Activated CD4-positive, alpha-beta T cell treated with anti-CD3 and anti-CD28 coated beads for 1 hour (primary cell): ENCODE results near the gene TBXAS1.
"Not testable (repeated sequence)": the region's sequence is repeated elsewhere in the genome, so short reads cannot be mapped to it uniquely, and the experiment has no call there.

ENCODE experiments used
- DNase-seq: peaks from one replicate; pipeline ENCODE4 v3.0.0-alpha.2; 2020

TBXAS1 gene

DNA sequence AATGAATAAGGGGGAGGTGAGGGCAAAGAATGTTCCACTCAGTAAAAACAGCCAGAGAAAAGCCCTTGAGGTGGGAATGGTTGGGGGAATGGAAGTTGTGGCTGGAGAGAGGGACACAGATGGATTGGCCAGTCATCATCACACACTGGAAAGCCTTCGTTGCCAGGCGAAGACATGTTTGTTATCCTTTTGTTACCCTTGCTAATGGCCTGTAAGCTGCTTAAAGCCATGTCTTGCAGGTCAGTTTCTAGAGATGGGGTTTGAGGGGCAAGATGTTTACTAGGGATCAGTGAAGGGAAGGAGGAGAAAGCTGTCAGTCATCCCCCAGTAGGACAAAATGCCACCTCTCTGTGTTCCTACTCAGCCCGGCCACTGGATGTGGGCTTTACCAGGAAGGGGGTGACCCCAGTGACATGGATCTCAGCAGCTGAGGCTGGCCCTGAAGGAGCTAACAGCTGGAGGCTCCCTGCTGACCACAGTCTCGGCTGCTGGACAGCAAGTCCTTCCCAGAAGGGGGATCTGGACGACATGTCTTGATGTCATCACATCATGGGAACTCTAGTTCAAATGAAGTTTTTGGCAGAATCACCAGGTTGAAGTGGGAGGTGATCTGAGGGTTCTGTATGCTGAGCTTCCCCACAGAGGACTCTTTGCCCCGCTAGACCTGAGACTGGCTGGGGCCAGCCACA, 66.2 kb downstream of the TBXAS1 start:
- DNase-seq: no peak

GRCh38 chr7:139896288-139896687, 67.2 kb downstream of the TBXAS1 start:
- DNase-seq: no peak

GRCh38 chr7:139896831-139897230, 67.8 kb downstream of the TBXAS1 start:
- no peak for DNase-seq

- no peak for DNase-seq
Measured at GRCh38 chr7:139897422-139898090, 68.5 kb downstream of the TBXAS1 start.

- DNase-seq: no peak
Measured at GRCh38 chr7:139898483-139898882, 69.4 kb downstream of the TBXAS1 start.

DNA sequence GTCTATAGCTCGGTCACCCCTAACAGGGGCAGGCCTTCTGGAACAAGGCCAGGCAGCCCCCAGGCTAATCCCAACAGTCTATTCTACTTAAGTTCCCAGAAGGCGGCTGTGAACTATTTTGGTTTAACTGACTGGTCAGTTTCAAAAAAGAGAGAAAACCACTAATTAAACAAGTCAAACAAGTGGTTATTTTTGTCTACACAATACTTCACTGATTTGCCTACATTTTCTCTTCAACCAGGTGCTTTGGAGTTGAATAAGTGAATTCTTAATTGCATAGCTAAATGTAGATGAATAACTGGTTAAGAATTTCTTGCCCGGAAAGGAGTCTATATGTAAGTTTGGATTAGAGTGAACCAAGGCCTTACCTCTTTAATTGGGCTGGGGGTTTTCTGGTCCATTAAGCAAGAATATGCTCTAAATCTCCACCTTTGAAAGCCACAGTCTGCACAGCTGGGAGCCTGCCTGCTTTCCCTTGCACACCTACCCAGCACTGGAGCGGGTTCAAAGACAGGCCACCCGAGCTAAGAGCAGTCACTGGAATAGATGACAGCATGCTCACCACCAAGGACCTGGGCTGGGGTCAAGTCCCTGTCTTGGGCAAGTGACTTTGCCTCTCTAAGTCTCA, 70.4 kb downstream of the TBXAS1 start:
- DNase-seq: no peak

- no peak for DNase-seq
Measured at GRCh38 chr7:139900326-139900725, 71.3 kb downstream of the TBXAS1 start.

- DNase-seq: no peak
Measured at GRCh38 chr7:139901056-139901795, 72.2 kb downstream of the TBXAS1 start.

- no peak for DNase-seq
Measured at GRCh38 chr7:139901901-139902300, 72.8 kb downstream of the TBXAS1 start.

DNA sequence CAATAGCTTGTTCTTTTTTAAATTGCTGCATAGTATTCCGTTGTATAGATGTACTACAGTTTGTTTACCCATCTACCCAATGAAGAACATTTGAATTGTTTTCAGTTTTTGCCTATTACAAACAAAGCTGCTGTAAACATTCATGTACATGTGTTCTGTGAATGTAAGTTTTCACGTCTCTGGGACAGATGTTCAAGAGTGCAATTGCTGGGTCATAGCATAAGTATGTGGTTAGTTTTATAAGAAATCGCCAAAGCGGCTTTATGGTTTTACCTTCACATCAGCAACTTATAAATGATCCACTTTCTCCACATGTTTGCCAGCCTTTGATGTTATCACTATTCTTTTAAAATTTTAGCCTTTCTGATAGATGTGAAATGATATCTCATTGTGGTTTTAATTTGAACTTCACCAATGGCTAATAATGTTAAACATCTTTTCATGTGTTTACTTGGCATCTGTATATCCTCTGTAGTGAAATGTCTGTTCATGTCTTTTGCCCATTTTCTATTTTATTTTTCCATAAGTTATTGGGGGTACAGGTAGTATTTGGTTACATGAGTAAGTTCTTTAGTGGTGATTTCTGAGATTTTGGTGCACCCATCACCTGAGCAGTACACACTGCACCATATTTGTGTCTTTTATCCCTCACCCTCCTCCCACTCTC, 73.5 kb downstream of the TBXAS1 start:
- DNase-seq: no peak

DNA sequence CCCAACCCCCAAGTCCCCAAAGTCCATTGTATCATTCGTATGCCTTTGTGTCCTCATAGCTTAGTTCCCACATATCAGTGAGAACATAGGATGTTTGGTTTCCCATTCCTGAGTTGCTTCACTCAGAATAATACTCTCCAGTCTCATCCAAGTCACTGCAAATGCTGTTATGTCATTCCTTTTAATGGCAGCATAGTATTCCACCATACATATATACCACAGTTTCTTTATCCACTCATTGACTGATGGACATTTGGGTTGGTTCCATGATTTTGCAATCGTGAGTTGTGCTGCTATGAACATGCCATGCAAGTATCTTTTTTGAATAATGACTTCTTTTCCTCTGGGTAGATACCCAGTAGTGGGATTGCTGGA, 74.0 kb downstream of the TBXAS1 start:
- not testable (repeated sequence) for DNase-seq

GRCh38 chr7:139906879-139907278, 77.8 kb downstream of the TBXAS1 start:
- DNase-seq: no peak

DNA sequence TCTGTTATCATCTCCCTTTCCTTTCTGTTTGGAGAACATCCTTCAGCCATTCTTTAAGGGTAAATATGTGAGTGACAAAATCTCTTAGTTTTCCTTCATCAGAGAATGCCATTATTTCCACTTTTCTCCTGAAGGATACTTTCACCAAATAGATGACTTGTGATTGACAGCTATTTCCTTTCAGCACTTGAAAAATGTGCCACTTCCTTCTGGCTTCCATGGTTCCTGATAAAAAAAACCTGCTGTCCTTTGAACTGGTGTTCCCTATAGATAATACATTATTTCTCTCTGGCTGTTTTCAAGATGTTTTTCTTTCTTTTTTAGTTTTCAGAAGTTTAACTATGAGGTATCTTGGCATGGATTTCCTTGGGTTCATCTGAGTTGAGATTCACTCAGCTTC, 79.7 kb downstream of the TBXAS1 start:
- no peak for DNase-seq

- DNase-seq: no peak
Measured at GRCh38 chr7:139909379-139910050, 80.5 kb downstream of the TBXAS1 start.

DNA sequence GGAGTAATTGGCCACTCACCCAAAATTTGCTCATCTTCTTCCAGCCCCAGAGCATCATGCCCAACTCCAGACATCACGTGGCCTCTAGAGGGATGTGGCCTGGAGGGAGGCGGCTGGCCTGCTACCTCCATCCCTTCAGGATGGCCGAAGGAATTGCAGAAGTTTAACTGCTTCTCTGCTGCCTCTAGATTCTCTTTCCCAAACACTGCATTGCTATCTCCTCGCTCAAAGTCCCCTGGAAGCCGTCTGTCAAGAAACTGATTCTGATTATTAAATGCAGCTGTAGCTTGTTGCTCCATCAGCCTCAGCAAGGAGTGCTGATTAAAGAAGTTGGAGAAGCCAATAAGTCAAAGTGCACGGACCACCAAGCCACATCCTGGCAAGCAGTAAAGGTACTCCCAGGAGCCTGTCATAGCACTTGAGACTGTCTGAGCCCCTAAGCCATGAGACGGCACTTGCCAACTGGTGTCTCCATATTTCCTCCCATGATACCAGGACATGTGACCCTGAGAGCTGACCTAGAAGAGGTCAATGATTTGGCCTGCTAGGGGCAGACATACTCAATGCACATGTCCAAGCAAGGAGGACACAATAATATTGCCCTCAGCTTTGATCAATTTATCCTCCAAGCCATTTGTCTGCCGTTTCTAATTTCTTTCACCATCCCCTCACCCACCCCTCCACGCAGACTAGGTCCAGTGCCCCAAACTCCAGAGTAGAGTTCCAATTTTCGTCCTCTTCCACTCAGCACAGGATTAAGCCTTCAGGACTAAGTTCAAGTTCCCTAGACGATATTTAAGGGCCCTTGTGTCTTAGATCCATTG, 84.2 kb downstream of the TBXAS1 start:
- DNase-seq: no peak

- DNase-seq: no peak
Measured at GRCh38 chr7:139913845-139914135, 84.7 kb downstream of the TBXAS1 start.

GRCh38 chr7:139914306-139915267, 85.5 kb downstream of the TBXAS1 start:
- DNase-seq: no peak

GRCh38 chr7:139915268-139915863, 86.3 kb downstream of the TBXAS1 start:
- no peak for DNase-seq

DNA sequence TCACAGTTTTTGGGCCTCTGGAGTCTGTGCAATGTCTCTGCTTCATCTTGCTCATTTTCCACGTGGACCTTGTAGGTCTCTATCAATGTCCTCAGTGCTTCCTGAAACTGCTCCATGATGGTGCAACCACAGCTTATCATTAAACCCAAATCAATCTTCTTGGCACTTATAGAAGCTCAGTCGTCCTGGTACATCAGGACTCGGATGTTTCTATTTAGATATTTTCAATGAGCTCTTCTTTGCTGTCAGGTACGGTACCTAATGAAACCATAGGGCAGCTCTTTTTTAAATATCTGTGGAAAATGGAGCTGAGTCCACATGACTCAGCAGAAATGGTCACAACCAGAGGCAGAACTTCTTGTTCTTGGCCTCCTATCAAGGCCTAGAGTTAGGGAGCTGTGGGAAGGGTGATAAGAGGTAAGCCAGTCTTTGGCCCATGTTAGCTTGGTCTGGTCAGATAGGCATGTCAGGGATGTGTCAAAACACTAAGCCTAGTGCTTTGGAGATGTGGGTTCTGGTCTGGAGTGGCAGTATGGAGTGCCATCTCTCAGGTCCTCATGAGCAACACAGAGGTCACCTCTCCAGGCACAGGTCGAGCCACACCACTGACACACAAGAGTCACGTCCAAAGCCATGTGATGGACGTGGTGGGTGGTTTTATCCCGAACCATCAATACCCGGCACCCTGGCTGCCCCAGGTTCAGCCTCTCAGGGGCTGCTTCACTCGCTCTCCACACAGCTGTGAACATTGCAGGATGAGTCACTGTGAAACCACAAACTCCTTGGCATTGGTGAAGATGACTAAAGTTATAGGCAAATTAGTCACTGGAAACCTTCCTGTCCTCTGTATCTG, 87.0 kb downstream of the TBXAS1 start:
- DNase-seq: peak; percentile 27
